Measurements from ENCODE around the gene TTC33.
"Not testable (repeated sequence)": the region's sequence is repeated elsewhere in the genome, so short reads cannot be mapped to it uniquely, and the experiment has no call there.

The TTC33 gene

DNA sequence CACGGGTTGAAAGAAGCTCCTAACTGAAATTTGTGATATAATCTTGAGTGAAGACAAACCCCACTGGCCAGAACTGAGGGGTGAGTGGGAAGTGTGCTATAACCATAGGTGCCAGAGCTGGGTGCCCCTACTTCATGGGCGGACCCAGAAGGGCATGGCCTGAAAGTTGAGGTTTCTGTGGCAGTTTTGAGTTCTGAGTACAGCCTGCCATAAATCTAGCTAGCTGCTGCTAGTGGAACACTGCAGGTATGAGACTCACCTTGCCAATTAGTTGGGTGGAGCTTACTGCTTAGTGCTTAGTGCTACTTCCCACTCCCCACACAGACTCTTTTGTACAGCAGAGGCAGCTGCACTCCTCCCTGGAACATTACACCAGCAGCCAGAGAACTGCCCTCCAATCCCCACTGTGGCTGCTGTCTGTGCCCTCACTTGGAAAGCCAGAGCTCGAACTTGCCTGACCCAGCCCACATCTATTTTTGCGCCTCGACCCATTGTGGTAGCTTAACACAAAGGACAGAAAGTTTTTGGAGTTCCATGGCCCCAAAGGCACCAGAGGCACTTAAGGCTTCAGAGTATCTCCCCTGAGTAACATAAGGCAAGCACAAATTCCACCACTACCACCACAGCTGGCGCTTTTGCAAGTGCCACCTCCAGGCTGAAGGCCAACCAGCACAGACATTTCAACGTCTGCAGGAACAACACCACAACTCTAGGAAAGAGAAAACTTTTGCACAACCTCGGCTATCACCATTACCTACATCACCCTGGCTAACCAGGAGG is 103.1 kb downstream of the TTC33 start:
- DNase-seq (ENCODE audit: low spot score) = no peak

DNA sequence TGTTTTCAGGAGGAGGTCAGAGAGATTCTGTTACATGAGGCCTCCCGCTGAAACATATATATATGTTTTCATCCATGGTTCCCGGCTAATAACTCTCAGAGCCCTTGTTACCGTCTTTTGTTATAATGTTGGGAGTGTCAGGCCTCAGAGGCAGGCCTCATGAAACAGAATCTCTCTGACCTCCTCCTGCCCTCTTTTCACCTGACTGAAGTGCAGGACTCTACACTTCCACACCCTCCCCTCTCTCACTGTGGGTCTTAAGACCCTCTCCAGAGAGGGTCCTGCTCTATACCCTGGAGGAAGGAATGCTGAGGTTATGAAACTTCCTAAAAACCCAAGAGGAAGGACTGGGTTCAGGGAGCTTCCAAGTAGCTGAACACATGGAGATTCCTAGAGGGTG is 104.6 kb downstream of the TTC33 start:
- DNase-seq (ENCODE audit: low spot score) = no peak

DNA sequence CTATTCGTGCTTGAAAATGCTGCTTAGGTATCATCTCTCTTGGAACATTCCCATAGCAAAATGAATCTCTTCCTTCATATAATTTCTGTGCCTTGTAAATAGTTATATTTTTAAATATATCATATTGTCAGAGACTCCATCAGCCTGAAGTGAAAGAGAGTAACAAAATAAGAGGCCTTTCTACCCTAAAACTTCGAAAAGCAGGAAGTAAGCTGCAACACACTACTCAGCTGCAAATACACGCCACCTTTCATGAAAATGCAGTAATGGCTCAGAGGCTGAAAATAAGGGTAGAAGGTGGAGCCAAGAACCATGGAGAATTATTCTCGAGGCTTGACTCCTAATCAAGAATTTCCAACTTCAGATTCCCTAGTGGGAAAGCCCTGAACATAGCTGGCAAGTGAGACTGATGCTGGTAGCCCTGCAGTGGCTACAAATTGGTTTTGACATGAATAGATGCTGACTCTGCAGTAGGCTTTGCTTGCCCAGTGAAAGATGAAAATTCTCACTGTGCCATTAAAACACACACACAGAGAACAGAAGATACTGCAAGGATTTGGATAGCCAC is 106.2 kb downstream of the TTC33 start:
- DNase-seq (ENCODE audit: low spot score) = no peak

DNA sequence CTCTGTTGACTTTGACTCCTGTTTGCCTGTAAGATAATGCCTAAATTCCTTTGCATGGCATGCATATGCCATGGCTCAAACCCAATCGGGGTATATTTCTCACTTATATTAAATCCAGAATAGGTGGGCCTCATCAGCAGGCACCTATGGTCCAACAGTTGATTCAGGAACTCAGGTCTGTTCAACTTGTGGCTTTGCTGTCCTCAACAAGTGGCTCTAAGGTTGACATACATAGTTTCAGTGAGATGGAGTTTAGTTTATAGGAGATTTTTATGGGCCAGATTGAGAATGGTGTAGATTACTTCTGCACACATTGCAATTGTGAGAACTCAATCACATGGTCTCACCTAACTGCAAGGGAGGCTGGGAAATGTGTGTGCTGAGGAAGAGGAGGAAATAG is 107.6 kb downstream of the TTC33 start:
- DNase-seq (ENCODE audit: low spot score) = no peak

DNA sequence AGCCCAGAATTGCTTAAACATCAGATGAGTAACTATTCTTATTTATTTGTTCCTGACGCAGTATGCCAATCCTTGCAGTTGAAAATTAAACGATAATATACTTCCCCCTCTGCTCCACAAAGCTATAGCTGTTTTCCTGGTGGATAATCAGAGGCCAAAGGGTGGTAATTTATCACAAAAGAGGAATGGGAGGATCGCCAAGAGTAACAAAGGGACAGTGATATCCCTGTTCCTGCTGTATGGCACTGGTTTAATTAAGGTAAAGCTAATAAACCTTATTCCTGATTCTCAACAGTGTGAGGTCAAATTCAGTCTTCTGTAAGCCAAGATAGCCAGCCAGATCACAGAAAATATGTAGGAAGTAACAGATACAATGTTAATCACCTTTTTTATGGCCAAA is 109.5 kb downstream of the TTC33 start:
- no peak for DNase-seq (ENCODE audit: low spot score)

DNA sequence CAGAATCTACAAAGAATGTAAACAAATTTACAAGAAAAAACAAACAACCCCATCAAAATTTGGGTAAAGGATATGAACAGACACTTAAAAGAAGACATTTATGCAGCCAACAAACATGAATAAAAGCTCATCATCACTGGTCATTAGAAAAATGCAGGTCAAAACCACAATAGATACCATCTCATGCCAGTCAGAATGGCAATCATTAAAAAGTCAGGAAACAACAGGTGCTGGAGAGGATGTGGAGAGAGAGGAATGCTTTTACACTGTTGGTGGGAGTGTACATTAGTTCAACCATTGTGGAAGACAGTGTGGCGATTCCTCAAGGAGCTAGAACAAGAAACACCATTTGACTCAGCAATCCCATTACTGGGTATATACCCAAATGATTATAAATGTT is 116.2 kb downstream of the TTC33 start:
- DNase-seq (ENCODE audit: low spot score) = not testable (repeated sequence)

DNA sequence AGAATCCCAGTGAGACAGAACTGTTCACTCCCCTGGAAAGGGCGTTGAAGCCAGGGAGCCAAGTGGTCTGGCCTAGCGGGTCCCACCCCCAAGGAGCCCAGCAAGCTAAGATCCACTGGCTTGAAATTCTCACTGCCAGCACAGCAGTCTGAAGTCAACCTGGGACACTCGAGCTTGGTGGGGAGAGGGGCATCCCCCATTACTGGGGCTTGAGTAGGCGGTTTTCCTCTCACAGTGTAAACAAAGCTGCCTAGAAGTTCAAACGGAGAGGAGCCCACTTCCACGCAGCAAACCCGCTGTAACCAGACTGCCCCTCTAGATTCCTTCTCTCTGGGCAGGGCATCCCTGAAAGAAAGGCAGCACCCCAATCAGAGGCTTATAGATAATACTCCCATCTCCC is 121.2 kb downstream of the TTC33 start:
- no peak for DNase-seq (ENCODE audit: low spot score)

DNA sequence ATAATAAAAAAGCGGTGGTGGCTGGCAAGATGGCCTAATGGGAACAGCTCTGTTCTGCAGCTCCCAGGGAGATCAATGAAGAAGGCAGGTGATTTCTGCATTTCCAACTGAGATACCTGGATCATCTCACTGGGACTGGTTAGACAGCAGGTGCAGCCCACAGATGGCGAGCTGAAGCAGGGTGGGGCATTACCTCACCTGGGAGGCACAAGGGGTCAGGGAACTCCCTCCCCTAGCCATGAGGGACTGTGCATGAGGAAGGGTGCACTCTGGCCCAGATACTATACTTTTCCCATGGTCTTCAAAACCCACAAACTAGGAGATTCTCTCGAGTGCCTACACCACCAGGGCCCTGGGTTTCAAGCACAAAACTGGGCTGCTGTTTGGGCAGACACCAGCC is 121.6 kb downstream of the TTC33 start:
- DNase-seq (ENCODE audit: low spot score) = no peak

DNA sequence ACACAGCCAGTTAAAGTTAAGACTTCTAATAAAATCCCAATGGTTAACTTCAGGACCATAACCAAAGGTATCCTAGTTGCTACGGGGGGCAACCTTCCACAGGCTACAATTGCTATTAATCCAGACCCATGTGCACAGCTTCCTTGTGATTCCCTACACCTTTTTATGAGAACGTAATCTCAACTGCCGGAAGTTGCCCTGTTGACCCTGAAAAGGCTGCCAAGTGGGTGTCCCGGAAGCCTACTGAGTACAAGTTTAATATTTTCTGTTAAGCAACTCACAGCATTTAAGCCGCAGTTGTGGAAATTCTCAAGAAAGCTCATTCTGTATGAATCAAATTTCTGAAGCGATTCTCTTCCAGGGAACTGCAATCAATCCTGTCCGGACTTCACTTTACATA is 124.5 kb downstream of the TTC33 start:
- no peak for DNase-seq (ENCODE audit: low spot score)

DNA sequence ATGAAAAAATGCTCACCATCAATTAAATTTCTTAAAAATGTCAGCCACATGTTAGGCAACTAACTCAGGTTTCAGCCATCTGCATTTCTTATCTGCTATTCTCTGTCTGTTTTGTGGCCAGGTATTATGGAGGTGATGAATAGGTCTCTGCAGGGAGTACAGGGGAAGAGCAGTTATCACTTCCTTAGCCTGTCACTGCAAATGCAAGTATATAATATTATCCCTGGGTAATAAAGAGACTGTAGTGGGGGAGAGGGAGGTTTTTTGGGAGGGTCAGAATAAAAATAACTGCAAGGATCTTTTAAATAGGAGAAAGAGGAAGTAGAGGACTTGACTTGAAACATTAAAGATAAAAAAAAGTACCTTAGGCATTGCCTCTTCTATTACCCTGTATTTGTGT is 125.6 kb downstream of the TTC33 start:
- DNase-seq (ENCODE audit: low spot score) = no peak

DNA sequence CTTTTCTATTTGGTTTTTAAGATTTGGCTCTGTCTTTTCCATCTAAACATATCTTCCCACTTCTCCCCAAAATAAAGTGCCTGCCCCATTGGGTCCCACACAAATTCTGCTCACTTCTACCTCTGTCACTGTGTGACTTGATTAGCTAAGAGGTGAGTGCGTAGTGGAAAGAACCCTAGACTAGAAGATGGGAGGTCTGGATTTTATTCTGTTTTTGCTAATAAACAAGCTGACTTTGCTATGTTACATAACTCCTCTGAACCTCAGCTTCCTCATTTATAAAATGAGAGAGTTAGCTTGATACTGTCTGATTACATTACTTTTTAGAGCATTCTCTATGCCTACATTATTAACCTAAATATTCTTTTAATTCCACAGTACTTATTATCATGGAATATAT is 127.4 kb downstream of the TTC33 start:
- DNase-seq (ENCODE audit: low spot score) = no peak

DNA sequence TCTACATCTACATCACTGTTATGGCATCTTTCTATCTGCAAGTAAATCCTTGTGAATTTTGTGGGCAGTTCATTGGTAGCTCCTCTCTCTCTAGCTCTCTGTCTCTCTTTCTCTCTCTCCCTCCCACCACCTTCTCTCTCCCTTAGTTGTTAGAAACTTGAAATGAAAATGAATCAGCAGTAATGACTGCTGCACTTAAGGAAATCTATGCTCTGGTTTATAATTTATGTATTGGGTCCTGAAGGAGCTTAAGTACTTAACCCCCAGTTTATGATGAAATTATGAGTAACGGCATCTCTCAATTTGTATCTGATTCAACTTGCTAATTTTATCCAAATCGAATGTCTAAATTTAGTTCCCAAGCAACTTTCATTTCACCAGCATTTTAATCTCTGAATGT is 128.1 kb downstream of the TTC33 start:
- DNase-seq (ENCODE audit: low spot score) = no peak

DNA sequence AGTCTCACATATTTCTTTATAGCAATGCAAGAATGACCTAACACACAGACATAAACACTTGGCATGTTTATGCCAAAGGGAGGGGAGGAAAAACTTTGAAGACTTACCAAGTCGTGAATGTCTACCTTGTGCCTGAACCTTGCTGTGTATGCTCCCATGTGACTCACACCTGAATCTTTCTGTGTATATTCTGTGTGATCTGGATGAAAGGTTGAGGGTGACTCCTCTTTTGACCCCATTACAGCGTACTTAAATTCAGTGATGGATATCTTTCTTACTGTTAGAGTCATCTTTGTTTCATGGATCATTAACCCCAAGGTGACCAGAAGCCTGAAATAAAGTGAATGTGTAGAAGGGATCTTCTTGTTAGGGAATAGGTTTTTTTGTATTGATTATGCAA is 129.0 kb downstream of the TTC33 start:
- DNase-seq (ENCODE audit: low spot score) = no peak

DNA sequence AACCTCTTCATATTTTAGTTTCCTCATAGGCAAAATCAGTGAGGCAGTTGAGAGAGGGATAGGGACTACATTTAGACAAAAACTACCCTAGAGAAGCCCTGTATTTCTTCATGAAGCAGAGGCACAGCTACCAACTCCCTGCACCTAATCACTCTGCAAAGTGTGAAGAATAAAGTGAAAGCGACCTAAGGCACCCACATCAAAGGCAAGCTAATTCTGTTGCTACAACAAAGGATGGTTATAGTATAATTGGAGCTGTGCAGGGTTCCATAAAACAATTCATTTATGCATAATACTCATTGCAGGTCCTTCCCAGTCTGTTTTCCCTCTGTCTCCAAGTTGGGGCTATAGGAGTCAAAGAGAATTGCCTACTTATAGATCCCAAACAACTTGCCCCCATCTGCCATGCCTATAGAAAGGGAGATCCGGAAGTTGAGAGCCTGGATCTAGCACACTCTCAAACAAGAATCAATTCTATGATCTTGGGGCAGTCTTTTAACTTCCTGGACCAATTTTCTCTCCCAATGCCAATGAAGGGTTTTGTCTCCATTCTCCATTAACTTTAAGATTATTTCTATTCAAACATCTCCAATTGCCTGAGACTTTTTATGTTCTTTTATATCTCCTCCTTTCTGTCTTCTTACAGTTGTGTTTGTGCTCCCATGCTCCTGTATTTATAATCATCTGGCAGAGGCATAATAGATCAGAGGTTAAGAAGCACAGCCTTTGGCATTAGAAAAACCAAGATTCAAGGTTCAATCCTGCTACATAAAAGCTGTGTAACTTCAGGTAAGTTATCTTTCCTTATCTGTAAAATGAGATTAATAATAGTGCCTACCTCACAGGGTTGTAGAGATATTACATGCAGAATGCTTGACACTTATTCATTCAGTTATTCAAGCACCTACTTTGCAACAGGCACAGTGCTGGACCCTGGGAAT is 132.0 kb downstream of the TTC33 start:
- no peak for DNase-seq (ENCODE audit: low spot score)

DNA sequence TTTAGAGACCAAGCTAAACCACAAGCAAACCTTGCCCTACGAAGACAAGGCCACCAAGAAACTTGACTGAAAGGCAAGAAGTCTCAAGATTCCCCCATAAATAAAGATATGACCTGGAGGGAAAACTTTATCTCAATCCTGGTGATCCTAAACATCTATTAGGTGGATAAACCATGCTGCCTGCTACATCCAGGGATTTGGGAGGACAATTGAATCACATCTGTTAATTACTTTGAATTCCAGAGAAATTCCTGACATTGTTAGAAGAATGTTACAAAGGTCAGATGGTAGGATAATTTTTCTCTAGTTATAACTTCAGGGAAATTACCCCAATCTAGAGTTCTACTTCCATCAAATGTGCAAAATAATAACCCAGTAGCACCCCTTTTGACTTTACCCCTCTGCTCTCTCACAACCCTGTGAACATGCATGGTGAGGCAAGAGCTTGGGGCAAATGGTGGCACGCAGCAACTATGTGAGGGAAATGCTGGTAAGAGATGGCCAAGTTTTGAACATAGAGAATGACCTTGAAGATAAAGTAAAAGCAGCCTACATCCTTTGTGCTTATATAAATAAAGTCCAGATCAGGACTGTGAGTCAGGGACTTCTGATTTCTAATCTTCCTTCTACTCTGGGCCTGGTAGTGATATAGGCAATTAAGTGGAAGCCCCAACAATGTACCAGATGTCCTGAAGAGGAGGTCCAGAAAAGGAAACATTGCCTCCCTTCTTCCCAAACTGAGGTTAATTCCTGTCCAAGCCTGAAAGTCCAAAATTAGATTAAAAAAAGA is 133.1 kb downstream of the TTC33 start:
- DNase-seq (ENCODE audit: low spot score) = no peak

DNA sequence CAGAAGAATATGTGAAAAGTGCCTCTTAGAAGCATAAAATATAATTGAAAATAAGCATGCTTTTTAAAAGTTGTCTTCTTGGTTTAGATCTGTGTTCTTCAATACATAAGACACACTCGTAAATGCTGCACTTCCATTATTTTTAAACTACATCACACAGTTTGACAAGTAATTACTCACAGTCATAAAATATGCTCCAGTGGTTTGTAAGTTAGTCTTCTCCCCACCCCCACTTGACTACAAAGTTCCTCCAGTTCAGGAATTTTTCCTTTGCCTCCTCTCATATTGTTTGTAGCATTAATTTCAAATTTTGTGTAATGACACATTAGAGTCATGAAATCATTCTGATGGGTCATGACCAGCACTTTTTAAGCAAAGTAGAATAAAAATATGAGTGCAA is 136.3 kb downstream of the TTC33 start:
- no peak for DNase-seq (ENCODE audit: low spot score)

DNA sequence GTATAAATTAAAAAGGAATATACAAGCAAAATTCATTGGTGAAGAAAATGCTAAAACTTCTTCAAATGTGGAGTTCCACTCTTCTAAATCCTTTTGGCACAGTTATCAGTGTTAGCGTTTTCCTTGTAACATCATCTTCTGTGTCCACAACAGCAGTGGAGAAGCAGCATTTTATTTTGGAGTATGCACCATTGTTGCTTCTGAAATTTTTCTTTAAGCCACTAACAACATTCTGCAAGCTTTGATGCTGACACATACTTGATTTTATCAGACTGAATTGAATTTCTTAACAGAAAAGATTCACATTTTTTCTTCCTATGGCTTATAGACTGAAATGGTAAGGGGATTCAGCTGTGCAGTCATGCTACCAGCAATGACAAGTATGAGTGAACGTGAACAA is 136.8 kb downstream of the TTC33 start:
- DNase-seq (ENCODE audit: low spot score) = no peak

DNA sequence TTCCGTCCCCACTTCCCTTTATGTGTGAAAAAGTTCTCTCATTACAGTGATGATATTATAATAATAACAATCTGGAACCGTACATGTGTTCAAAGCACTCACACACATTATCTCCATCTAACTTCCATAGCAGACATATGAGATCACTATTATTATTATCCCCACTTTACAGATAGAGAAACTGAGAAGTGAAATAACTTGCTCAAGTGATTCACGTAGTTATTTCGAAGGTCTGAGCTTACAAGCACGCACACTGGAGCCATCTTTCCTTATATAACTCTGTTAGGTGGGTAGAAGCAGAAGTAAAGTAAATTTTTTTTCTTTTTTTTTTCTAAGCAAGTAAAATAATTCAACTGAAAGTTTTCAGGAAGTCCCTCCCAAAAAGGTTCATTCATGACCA is 139.0 kb downstream of the TTC33 start:
- DNase-seq (ENCODE audit: low spot score) = no peak

DNA sequence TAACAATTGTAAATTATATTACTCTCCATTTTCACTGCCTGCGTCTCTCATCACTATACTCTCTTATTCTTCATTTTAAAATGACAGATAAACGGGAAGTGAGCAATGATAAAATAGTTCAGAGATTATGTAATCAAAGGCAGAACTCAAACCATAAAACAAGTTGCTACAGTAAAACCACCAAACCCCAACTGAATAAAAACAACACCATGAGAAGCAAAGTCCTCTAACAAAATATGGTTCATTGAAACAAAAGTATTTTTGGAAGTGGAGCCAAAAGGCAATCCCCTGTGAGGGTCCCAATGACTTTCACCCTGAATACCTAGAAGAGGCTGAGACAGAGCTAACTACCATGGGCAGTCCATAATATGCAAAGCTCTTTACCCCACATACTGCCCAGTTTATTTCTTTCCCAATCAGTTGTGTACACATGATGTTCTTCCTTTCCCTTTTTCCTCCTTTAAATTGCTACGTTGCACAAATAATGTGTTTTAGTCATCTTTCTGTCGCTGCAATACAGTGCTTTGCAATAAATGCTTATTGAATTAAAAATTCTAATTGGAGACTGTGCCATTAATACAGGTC is 140.1 kb downstream of the TTC33 start:
- no peak for DNase-seq (ENCODE audit: low spot score)

DNA sequence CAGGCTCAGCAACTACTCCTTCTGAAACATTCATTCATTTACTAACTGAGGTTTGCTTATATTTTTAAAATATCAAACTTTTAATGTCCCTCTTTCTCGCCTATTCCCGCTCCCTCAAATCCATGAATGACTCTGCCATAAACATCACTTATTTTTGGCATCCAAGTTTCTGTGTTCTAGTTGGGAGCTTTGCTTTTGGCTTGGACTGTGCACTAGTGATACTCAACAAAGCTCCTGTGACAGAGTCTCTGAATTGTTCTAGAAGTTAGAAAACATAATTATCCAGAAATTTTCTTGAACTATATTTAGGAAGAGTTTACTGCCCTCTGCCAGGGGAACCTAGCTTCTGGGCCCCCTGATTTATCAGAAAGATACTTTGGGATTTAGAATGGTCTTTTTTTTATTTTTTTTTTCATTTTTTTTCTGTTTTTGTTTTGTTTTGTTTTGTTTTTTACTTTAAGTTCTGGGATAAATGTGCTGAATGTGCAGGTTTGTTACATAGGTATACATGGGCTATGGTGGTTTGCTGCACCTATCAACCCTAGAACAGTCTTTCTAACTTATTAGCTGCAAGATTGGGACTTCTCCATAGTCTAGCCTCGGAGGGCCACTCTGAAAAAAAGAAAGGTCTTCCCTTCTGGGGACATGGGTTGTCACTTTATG is 140.7 kb downstream of the TTC33 start:
- DNase-seq (ENCODE audit: low spot score) = no peak

DNA sequence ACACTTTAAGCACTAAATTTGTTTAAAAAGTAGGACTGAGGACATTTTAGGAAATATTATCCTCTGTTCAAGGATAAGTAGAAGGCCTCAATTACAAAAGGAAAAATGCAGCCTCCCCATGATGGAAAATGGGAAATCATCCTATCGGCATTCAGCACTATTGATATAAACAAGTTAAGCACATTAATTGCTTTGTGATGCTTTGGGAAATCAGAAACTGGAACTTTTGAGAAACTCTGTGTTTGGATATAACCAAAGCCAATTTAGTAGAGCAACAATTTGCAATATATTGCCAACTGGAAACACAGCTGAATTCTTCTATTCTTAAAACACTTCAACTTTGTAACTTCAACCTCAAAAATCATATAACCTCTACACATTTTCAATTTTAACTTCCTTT is 141.3 kb downstream of the TTC33 start:
- DNase-seq (ENCODE audit: low spot score) = no peak
